A549 (cell line): ENCODE measurements around the gene DNAJC3. TPM values are rescaled to one million over a fixed set of nuclear protein-coding genes. Genes with fewer than 3 reads are reported as not detected.
"Not testable (repeated sequence)": the region's sequence is repeated elsewhere in the genome, so short reads cannot be mapped to it uniquely, and the experiment has no call there.

Experiments
- ATAC-seq, 2 experiments: fragments of 200-7000 bp in 1 of 2; fragments of >200 bp in 1 of 2; cut with Nextera tagmentation in 1 of 2; cut with Tn5 transposase in 1 of 2; 3 replicates each; pipeline versions ENCODE4 v1.8.0 to v1.9.1; 2018 to 2020; ENCODE audit warnings: mild to moderate bottlenecking in 1 of 2, moderate library complexity in 1 of 2
- CTCF ChIA-PET: fragments of 300-600 bp; sonication (Branson Sonifier 250); formaldehyde crosslinking; extraction: SDS; loops from one replicate; lab custom pipeline; 2021; ENCODE audit warnings: antibody characterized with exemption, inconsistent platforms; lab: Yijun Ruan, JAX
- POLR2A ChIA-PET: fragments of 350-600 bp; formaldehyde crosslinking; extraction: SDS; loops from one replicate; lab custom pipeline; 2021; ENCODE audit warnings: antibody characterized with exemption, inconsistent platforms; lab: Yijun Ruan, JAX
- DNase-seq, 2 experiments: peaks; one replicate each; pipeline versions ENCODE4 v3.0.0 to v3.0.0-alpha.2; 2011 to 2016; ENCODE audit warnings: low read depth in 1 of 2, low spot score in 1 of 2
- FAIRE-seq: peaks from 2 replicates; lab custom pipeline; 2011; peaks lifted over from hg19 to GRCh38; lab: Jason Lieb, UNC
- H3K27ac ChIP-seq, 2 experiments: fragments of >200 bp; sonication (Bioruptor Twin); formaldehyde crosslinking; 3 replicates each; pipeline ENCODE4 v1.5.1; 2016 to 2017
- H3K4me1 ChIP-seq: fragments of >200 bp; sonication (Bioruptor Twin); formaldehyde crosslinking; 3 replicates; pipeline ENCODE4 v1.6.1; 2016
- H3K4me2 ChIP-seq: fragments of >200 bp; sonication (Bioruptor Twin); formaldehyde crosslinking; 3 replicates; pipeline ENCODE4 v1.6.1; 2016
- H3K4me3 ChIP-seq: fragments of >200 bp; sonication (Bioruptor Twin); formaldehyde crosslinking; 3 replicates; pipeline ENCODE4 v1.5.1; 2016
- H3K9me3 ChIP-seq: fragments of >200 bp; sonication (Bioruptor Twin); formaldehyde crosslinking; 3 replicates; pipeline ENCODE4 v1.6.1; 2016
- CBX8 ChIP-seq: fragments of 200-600 bp; sonication (generic); IDR thresholded peaks from 2 replicates; pipeline ENCODE4 v1.6.1; 2016
- CEBPB ChIP-seq, 2 experiments: fragments of >200 bp in 1 of 2; sonication (Bioruptor Twin) in 1 of 2; formaldehyde crosslinking in 1 of 2; IDR thresholded peaks; 2 replicates each; pipeline ENCODE4 v1.6.1; 2012 to 2016
- EHMT2 ChIP-seq: fragments of 200-600 bp; sonication (generic); IDR thresholded peaks from 2 replicates; pipeline ENCODE4 v1.6.1; 2016; ENCODE audit warnings: antibody characterized with exemption, low read depth, mild to moderate bottlenecking, moderate library complexity
- EP300 ChIP-seq, 2 experiments: fragments of >200 bp; sonication (Bioruptor Twin); formaldehyde crosslinking; IDR thresholded peaks; 2 replicates in 1 of 2; 3 replicates in 1 of 2; pipeline ENCODE4 v1.6.1; 2016 to 2017
- ESRRA ChIP-seq: fragments of 150-350 bp; IDR thresholded peaks from 2 replicates; pipeline ENCODE4 v1.6.1; 2014; ENCODE audit warnings: mild to moderate bottlenecking, low read length, borderline replicate concordance
- FOSB ChIP-seq: fragments of 250-450 bp; sonication (Bioruptor Pico); IDR thresholded peaks from 2 replicates; pipeline ENCODE4 v1.5.0; 2020; ENCODE audit warnings: mild to moderate bottlenecking, moderate library complexity
- HDAC2 ChIP-seq: fragments of 200-600 bp; sonication (generic); IDR thresholded peaks from 2 replicates; pipeline ENCODE4 v1.6.1; 2016
- HOXA7 ChIP-seq: fragments of 250-450 bp; sonication (Bioruptor Pico); IDR thresholded peaks from 2 replicates; pipeline ENCODE4 v1.5.0; 2020; ENCODE audit warnings: mild to moderate bottlenecking, moderate library complexity
- HOXB13 ChIP-seq: fragments of 250-450 bp; sonication (Bioruptor Pico); IDR thresholded peaks from 2 replicates; pipeline ENCODE4 v1.5.0; 2020; ENCODE audit warnings: low read depth, mild to moderate bottlenecking, moderate library complexity
- HOXB5 ChIP-seq: fragments of 250-450 bp; sonication (Bioruptor Pico); IDR thresholded peaks from 2 replicates; pipeline ENCODE4 v1.5.0; 2020; ENCODE audit warnings: mild to moderate bottlenecking, moderate library complexity
- JUNB ChIP-seq: fragments of >200 bp; sonication (Bioruptor Twin); formaldehyde crosslinking; IDR thresholded peaks from 2 replicates; pipeline ENCODE4 v1.6.1; 2016
- MYC ChIP-seq: IDR thresholded peaks from 2 replicates; pipeline ENCODE4 v1.6.1; 2012; ENCODE audit warnings: mild to moderate bottlenecking, inconsistent platforms, low read length, improper control_type of control experiment, borderline replicate concordance
- NFE2L2 ChIP-seq: fragments of 150-350 bp; conservative IDR thresholded peaks from 2 replicates; pipeline ENCODE4 v1.6.1; 2014; ENCODE audit warnings: low read length
- PHF8 ChIP-seq: fragments of 200-600 bp; sonication (generic); IDR thresholded peaks from 2 replicates; pipeline ENCODE4 v1.6.1; 2016; ENCODE audit warnings: low read depth, mild to moderate bottlenecking, antibody characterized with exemption, moderate library complexity, borderline replicate concordance
- POLR2AphosphoS2 ChIP-seq: conservative IDR thresholded peaks from 2 replicates; pipeline ENCODE4 v1.6.1; 2012; ENCODE audit warnings: low read length, improper control_type of control experiment, inconsistent platforms
- RCOR1 ChIP-seq: fragments of 150-350 bp; IDR thresholded peaks from 2 replicates; pipeline ENCODE4 v1.6.1; 2014; ENCODE audit warnings: antibody characterized with exemption, low read length, low read depth
- ZNF302 ChIP-seq: fragments of 250-450 bp; sonication (Bioruptor Pico); IDR thresholded peaks from 2 replicates; pipeline ENCODE4 v1.9.0; 2021; ENCODE audit warnings: inconsistent platforms, mild to moderate bottlenecking, moderate library complexity
- WGBS: methylation state at CpG from one replicate; pipeline ENCODE4 v1.1.6; 2017; ENCODE audit errors: missing lambda C conversion rate; 5-methylcytosine and 5-hydroxymethylcytosine counted together
- polyA plus RNA-seq, 4 experiments: library from polyadenylated mRNA; depleted of rRNA in 3 of 4; stranded (reverse); fragments of >200 nt; fragmentation: RNase III in 1 of 4; extraction: RNeasy Plus Mini Kit Qiagen cat#74134 plus additional on column Dnase treatment in 1 of 4; gene quantifications; 2 replicates in 3 of 4; 3 replicates in 1 of 4; pipeline ENCODE4 v1.2.3, GENCODE V29; 2011 to 2017
- TF ChIP-seq, protein P1 (sequence below): fragments of 150-350 bp; IDR thresholded peaks from 2 replicates; pipeline ENCODE4 v1.6.1; 2014; ENCODE audit warnings: low read depth, mild to moderate bottlenecking, low read length

The DNAJC3 gene
- polyA plus RNA-seq, 2 of the 4 experiments (the other 2 are of a cell fraction) = 11.1 to 21.9 TPM

DNA sequence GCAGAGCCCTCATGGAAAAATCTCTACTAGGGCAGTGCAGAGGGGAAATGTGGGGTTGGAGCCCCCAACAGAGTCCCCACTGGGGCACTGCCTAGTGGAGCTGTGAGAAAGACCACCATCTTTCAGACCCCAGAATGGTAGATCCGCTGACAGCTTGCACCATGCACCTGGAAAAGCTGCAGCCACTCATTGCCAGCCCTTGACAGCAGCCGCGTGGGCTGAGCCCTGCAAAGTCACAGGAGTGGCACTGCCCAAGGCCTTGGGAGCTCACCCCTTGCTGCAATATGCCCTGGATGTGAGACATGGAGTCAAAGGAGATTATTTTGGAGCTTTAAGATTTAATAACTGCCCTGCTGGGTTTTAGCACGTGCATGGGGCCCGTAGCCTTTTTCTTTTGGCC is 8.0 kb downstream of the DNAJC3 start:
- FAIRE-seq, H3K4me3 ChIP-seq, H3K4me1 ChIP-seq, DNase-seq, H3K4me2 ChIP-seq, ATAC-seq, POLR2A ChIA-PET, H3K27ac ChIP-seq, H3K9me3 ChIP-seq: not testable (repeated sequence)
- 96% methylated on average over 2 of the region's 5 CpGs for WGBS
- CTCF ChIA-PET = interaction anchor here (1.2 kb wide), 2 partner anchors 11 to 61 kb away, joined by 3 read pairs; no protein-coding TSS in a partner anchor

DNA sequence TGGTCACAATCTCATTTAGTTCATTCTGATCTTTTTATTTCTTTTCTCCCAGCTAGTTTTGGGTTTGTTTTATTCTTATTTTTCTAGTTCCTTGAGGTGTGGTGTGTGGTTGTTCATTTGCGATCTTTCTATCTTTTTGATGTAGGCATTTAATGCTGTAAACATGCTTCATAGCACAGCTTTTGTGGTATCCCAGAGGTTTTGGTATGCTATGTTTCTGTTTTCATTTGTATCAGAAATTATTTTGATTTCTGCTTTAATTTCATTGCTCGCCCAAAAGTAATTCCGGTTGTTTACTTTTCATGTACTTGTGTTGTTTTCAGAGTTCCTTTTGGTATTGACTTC is 12.6 kb downstream of the DNAJC3 start:
- H3K27ac ChIP-seq = no peak overlapping the region
- no peak for FAIRE-seq
- H3K4me3 ChIP-seq = no peak overlapping the region
- no peaks in the 10 kb centered on the region for H3K4me1 ChIP-seq
- CTCF ChIA-PET = no interaction called here
- POLR2A ChIA-PET = no interaction called here
- WGBS = 92% methylated on average over 3 of the region's 3 CpGs
- H3K4me2 ChIP-seq = no peak overlapping the region
- TF ChIP-seq HOXA7 (CRISPR knock-in tag) (no peak), HOXB5 (no peak), RCOR1 (no peak), EHMT2 (no peak), ZNF302 (no peak), EP300 (IDR thresholded peaks at IDR 0.05) (no peak), CEBPB (IDR thresholded peaks at IDR 0.05) (no peak), NFE2L2 (no peak), POLR2AphosphoS2 (no peak), HDAC2 (no peak), FOSB (no peak), MYC (no peak), JUNB (no peak), ESRRA (no peak), PHF8 (no peak)
- TF ChIP-seq, protein P1, sequence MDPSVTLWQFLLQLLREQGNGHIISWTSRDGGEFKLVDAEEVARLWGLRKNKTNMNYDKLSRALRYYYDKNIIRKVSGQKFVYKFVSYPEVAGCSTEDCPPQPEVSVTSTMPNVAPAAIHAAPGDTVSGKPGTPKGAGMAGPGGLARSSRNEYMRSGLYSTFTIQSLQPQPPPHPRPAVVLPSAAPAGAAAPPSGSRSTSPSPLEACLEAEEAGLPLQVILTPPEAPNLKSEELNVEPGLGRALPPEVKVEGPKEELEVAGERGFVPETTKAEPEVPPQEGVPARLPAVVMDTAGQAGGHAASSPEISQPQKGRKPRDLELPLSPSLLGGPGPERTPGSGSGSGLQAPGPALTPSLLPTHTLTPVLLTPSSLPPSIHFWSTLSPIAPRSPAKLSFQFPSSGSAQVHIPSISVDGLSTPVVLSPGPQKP = no peak
- no peak for ATAC-seq
- H3K9me3 ChIP-seq = no peaks in the 10 kb centered on the region; the same call in 2 of the 3 replicates
- DNase-seq = no peak

DNA sequence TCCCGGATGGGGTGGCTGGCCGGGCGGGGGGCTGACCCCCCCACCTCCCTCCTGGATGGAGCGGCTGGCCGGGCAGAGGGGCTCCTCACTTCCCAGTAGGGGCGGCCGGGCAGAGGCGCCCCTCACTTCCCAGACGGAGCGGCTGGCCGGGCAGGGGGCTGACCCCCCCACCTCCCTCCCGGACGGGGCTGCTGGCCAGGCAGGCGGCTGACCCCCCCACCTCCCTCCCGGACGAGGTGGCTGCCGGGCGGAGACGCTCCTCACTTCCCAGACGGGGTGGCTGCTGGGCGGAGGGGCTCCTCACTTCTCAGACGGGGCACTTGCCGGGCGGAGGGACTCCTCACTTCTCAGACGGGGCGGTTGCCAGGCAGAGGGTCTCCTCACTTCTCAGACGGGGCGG is 14.0 kb downstream of the DNAJC3 start:
- ATAC-seq, H3K4me1 ChIP-seq, FAIRE-seq, POLR2A ChIA-PET, H3K9me3 ChIP-seq, H3K4me3 ChIP-seq, H3K27ac ChIP-seq, H3K4me2 ChIP-seq, CTCF ChIA-PET, DNase-seq: not testable (repeated sequence)
- no CpG with 5 or more reads among the region's 28 CpGs for WGBS

DNA sequence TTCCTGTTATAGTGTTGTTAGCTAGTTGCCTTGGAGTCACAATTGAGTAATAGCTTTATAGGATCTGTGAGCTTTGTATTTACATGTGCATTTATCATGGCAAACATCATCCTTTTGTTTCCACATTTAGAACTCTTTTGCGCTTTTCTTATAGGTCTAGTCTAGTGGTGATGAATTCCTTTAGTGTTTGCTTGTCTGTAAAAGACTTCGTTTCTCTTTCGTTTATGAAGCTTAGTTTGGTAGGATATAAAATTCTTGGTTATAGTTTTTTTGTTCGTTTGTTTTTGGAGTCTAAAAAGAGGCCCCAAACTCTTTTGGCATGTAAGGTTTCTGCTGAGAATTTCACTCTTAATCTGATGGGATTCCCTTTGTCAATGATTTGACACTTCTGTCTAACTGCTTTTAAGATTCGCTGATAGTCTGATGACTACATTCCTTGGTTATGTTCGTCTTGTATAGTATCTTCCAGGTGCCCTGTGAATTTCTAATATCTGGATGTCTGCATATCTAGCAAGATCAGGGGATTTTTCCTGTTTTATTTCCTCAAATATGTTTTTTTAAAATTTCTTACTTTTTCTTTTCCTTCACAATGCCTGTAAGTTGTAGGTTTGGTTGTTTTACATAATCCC is 20.2 kb downstream of the DNAJC3 start:
- TF ChIP-seq HOXB13 (CRISPR knock-in tag) (no peak), RCOR1 (no peak), ESRRA (no peak), CBX8 (no peak), CEBPB (IDR thresholded peaks at IDR 0.05) (no peak)
- ChIA-PET CTCF (interaction anchor here (0.6 to 1.2 kb wide), 5 partner anchors 13 to 252 kb away, joined by 3 to 6 read pairs (median 4); no protein-coding TSS in a partner anchor), POLR2A (interaction anchor here (0.6 kb wide), 1 partner anchor 17 kb away, joined by 3 read pairs; no protein-coding TSS in a partner anchor)
- no peak for DNase-seq
- no peak overlapping the region for H3K4me2 ChIP-seq
- WGBS = 82% methylated on average over 6 of the region's 6 CpGs
- H3K4me1 ChIP-seq = no peaks in the 10 kb centered on the region
- H3K9me3 ChIP-seq = no peaks in the 10 kb centered on the region
- H3K27ac ChIP-seq = no peak overlapping the region
- no peak for FAIRE-seq
- ATAC-seq = no peak
- H3K4me3 ChIP-seq = no peak overlapping the region
